ENCODE measurements around the gene SLC6A6.

The SLC6A6 gene

GRCh38 chr3:14375192-14375591, 27.2 kb upstream of the SLC6A6 start:
- H3K9ac ChIP-seq (ENCODE audit: low read length), result no peak overlapping the region
- no peaks in the 10 kb centered on the region for H3K27me3 ChIP-seq (ENCODE audit: control insufficient read depth, insufficient read depth, low read length)
- H3K27ac ChIP-seq (ENCODE audit: low read length), result no peak overlapping the region
- H3K9me3 ChIP-seq (ENCODE audit: control insufficient read depth, low read depth, low read length), result no peaks in the 10 kb centered on the region
- H3K4me3 ChIP-seq (ENCODE audit: low read length), result no peak overlapping the region
- no peaks in the 10 kb centered on the region for H3K4me1 ChIP-seq (ENCODE audit: control insufficient read depth, low read depth, low read length)
- H3K36me3 ChIP-seq (ENCODE audit: control insufficient read depth, low read depth, low read length), result no peaks in the 10 kb centered on the region

DNA sequence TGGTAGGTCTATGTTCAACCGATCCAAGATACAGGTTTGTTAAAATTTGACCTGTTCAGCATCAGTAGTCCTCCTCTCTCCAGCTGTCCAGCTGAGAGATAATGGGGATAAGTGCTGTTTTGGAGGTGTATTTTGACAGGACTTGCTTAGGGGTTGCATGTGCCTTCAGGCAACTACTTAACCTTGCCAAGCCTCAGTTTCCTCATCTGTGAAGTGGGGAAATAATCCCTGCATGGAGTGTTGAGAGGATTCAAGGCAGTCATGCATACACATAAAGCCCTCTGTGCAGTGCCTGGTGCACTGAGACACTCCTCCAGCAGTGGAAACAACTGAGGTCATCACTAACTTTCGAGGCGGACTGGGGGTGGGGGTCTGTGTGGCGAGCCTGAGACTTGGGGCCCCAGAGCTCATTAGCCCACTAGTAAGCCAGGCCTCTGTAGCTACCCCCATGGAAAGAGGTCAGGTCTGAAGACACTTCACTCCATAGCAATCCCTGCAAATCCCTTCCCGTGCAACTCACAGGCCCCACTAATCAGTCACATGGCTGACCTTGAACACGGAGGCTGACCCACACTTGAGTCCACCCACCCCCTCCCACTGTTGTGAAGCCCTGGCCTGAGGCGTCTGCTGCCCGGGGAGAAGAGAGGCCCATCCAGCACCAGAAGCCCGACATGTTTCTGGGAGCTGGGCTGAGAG, 25.9 kb upstream of the SLC6A6 start:
- H3K27ac ChIP-seq (ENCODE audit: low read length), result no peak overlapping the region
- no peak overlapping the region for H3K4me3 ChIP-seq (ENCODE audit: low read length)
- H3K4me1 ChIP-seq (ENCODE audit: control insufficient read depth, low read depth, low read length), result no peaks in the 10 kb centered on the region
- H3K36me3 ChIP-seq (ENCODE audit: control insufficient read depth, low read depth, low read length), result no peaks in the 10 kb centered on the region
- no peaks in the 10 kb centered on the region for H3K27me3 ChIP-seq (ENCODE audit: control insufficient read depth, insufficient read depth, low read length)
- H3K9me3 ChIP-seq (ENCODE audit: control insufficient read depth, low read depth, low read length), result no peaks in the 10 kb centered on the region
- H3K9ac ChIP-seq (ENCODE audit: low read length), result no peak overlapping the region

- H3K4me3 ChIP-seq (ENCODE audit: low read length), result no peak overlapping the region
- H3K9me3 ChIP-seq (ENCODE audit: control insufficient read depth, low read depth, low read length), result no peaks in the 10 kb centered on the region
- H3K36me3 ChIP-seq (ENCODE audit: control insufficient read depth, low read depth, low read length), result no peaks in the 10 kb centered on the region
- H3K4me1 ChIP-seq (ENCODE audit: control insufficient read depth, low read depth, low read length), result no peaks in the 10 kb centered on the region
- no peak overlapping the region for H3K27ac ChIP-seq (ENCODE audit: low read length)
- H3K9ac ChIP-seq (ENCODE audit: low read length), result no peak overlapping the region
- no peaks in the 10 kb centered on the region for H3K27me3 ChIP-seq (ENCODE audit: control insufficient read depth, insufficient read depth, low read length)
Measured at GRCh38 chr3:14377044-14377837, 25.2 kb upstream of the SLC6A6 start.

GRCh38 chr3:14377838-14378169, 24.6 kb upstream of the SLC6A6 start:
- Histone ChIP-seq H3K9me3 (ENCODE audit: control insufficient read depth, low read depth, low read length) (no peaks in the 10 kb centered on the region), H3K27ac (ENCODE audit: low read length) (no peak overlapping the region), H3K4me3 (ENCODE audit: low read length) (no peak overlapping the region), H3K36me3 (ENCODE audit: control insufficient read depth, low read depth, low read length) (no peaks in the 10 kb centered on the region), H3K9ac (ENCODE audit: low read length) (no peak overlapping the region), H3K4me1 (ENCODE audit: control insufficient read depth, low read depth, low read length) (no peaks in the 10 kb centered on the region), H3K27me3 (ENCODE audit: control insufficient read depth, insufficient read depth, low read length) (no peaks in the 10 kb centered on the region)

DNA sequence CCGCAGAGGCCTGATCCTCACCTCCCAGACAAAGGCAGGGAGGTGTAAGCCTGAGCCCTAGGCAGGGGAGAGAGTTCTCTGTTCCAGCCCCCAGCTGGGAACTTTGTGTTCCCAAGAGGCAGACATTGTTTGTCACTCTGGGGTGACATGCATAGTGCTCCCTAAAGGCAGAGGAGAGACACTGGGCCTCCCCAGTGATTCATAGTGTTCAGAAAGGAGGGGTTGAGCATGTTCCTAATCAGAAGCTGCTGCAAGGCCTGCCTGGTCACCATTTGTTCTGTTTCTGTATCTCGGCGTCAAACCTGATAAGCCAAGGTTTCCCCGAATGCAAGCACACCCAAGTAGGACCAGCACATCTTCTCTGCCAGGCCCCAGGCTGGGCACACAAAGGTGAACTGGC, 24.0 kb upstream of the SLC6A6 start:
- no peaks in the 10 kb centered on the region for H3K4me1 ChIP-seq (ENCODE audit: control insufficient read depth, low read depth, low read length)
- H3K36me3 ChIP-seq (ENCODE audit: control insufficient read depth, low read depth, low read length), result no peaks in the 10 kb centered on the region
- no peak overlapping the region for H3K27ac ChIP-seq (ENCODE audit: low read length)
- H3K4me3 ChIP-seq (ENCODE audit: low read length), result no peak overlapping the region
- no peaks in the 10 kb centered on the region for H3K27me3 ChIP-seq (ENCODE audit: control insufficient read depth, insufficient read depth, low read length)
- no peaks in the 10 kb centered on the region for H3K9me3 ChIP-seq (ENCODE audit: control insufficient read depth, low read depth, low read length)
- no peak overlapping the region for H3K9ac ChIP-seq (ENCODE audit: low read length)

GRCh38 chr3:14379843-14380242, 22.6 kb upstream of the SLC6A6 start:
- no peak overlapping the region for H3K9ac ChIP-seq (ENCODE audit: low read length)
- H3K27me3 ChIP-seq (ENCODE audit: control insufficient read depth, insufficient read depth, low read length), result no peaks in the 10 kb centered on the region
- no peak overlapping the region for H3K4me3 ChIP-seq (ENCODE audit: low read length)
- no peaks in the 10 kb centered on the region for H3K9me3 ChIP-seq (ENCODE audit: control insufficient read depth, low read depth, low read length)
- H3K4me1 ChIP-seq (ENCODE audit: control insufficient read depth, low read depth, low read length), result no peaks in the 10 kb centered on the region
- H3K27ac ChIP-seq (ENCODE audit: low read length), result no peak overlapping the region
- no peaks in the 10 kb centered on the region for H3K36me3 ChIP-seq (ENCODE audit: control insufficient read depth, low read depth, low read length)

GRCh38 chr3:14386254-14386653, 16.2 kb upstream of the SLC6A6 start:
- H3K27ac ChIP-seq (ENCODE audit: low read length), result no peak overlapping the region

GRCh38 chr3:14388201-14388600, 14.2 kb upstream of the SLC6A6 start:
- Histone ChIP-seq H3K27ac (ENCODE audit: low read length) (no peak overlapping the region), H3K4me1 (ENCODE audit: control insufficient read depth, low read depth, low read length) (no peaks in the 10 kb centered on the region), H3K9ac (ENCODE audit: low read length) (no peak overlapping the region), H3K27me3 (ENCODE audit: control insufficient read depth, insufficient read depth, low read length) (no peaks in the 10 kb centered on the region), H3K9me3 (ENCODE audit: control insufficient read depth, low read depth, low read length) (no peaks in the 10 kb centered on the region), H3K36me3 (ENCODE audit: control insufficient read depth, low read depth, low read length) (no peaks in the 10 kb centered on the region), H3K4me3 (ENCODE audit: low read length) (no peak overlapping the region)

More at GRCh38 chr3:14386254-14386653, 16.2 kb upstream of the SLC6A6 start:
- Histone ChIP-seq H3K9me3 (ENCODE audit: control insufficient read depth, low read depth, low read length) (no peaks in the 10 kb centered on the region), H3K4me3 (ENCODE audit: low read length) (no peak overlapping the region), H3K4me1 (ENCODE audit: control insufficient read depth, low read depth, low read length) (no peaks in the 10 kb centered on the region), H3K27me3 (ENCODE audit: control insufficient read depth, insufficient read depth, low read length) (no peaks in the 10 kb centered on the region), H3K36me3 (ENCODE audit: control insufficient read depth, low read depth, low read length) (no peaks in the 10 kb centered on the region), H3K9ac (ENCODE audit: low read length) (no peak overlapping the region)

DNA sequence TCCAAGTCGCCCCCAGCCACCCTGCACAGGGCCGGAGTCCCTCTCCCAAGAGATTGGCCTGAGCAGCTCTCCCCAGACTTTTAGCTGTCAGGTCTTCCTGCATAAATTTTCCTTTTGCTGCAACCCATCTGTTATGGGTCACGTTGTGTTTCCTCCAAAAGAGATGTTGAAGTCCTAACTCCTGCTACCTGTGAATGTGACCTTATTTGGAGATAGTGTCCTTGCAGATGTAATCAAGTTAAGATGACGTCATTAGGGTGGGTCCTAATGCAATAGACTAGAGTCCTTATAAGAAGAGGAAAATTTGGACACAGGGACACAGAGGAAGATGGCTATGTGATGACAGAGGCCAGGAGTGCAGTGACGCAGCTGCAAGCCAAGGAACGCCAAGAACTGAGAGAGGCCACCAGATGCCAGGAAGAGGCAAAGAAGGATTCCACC, 13.2 kb upstream of the SLC6A6 start:
- Histone ChIP-seq H3K9me3 (ENCODE audit: control insufficient read depth, low read depth, low read length) (no peaks in the 10 kb centered on the region), H3K36me3 (ENCODE audit: control insufficient read depth, low read depth, low read length) (no peaks in the 10 kb centered on the region), H3K4me3 (ENCODE audit: low read length) (no peak overlapping the region), H3K4me1 (ENCODE audit: control insufficient read depth, low read depth, low read length) (peaks cover 3% of the 10 kb centered on the region), H3K27me3 (ENCODE audit: control insufficient read depth, insufficient read depth, low read length) (no peaks in the 10 kb centered on the region), H3K27ac (ENCODE audit: low read length) (no peak overlapping the region), H3K9ac (ENCODE audit: low read length) (no peak overlapping the region)

DNA sequence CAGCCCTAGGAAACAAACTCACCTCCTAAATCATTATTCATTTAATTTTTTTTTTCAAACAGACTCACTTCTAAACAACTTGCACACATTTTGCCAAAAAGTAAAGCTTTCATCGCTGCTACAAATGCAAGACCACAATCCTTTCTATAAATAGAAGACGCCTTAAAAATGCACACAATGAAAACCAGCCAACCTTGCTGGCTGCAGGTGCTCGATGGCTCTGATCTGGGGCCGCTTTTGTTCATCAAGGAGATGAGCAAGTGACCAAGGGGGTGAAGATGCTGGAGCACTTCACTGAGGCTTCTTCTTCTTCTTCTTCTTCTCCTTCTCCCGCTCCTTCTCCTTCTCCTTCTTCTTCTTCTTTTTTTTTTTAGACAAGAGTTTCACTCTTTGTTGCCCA, 12.7 kb upstream of the SLC6A6 start:
- H3K4me3 ChIP-seq (ENCODE audit: low read length), result no peak overlapping the region
- no peaks in the 10 kb centered on the region for H3K9me3 ChIP-seq (ENCODE audit: control insufficient read depth, low read depth, low read length)
- H3K36me3 ChIP-seq (ENCODE audit: control insufficient read depth, low read depth, low read length), result no peaks in the 10 kb centered on the region
- peaks cover 3% of the 10 kb centered on the region for H3K4me1 ChIP-seq (ENCODE audit: control insufficient read depth, low read depth, low read length)
- H3K9ac ChIP-seq (ENCODE audit: low read length), result no peak overlapping the region
- no peak overlapping the region for H3K27ac ChIP-seq (ENCODE audit: low read length)
- no peaks in the 10 kb centered on the region for H3K27me3 ChIP-seq (ENCODE audit: control insufficient read depth, insufficient read depth, low read length)

- Histone ChIP-seq H3K36me3 (ENCODE audit: control insufficient read depth, low read depth, low read length) (no peaks in the 10 kb centered on the region), H3K4me3 (ENCODE audit: low read length) (no peak overlapping the region), H3K4me1 (ENCODE audit: control insufficient read depth, low read depth, low read length) (peaks cover 3% of the 10 kb centered on the region), H3K9ac (ENCODE audit: low read length) (no peak overlapping the region), H3K27me3 (ENCODE audit: control insufficient read depth, insufficient read depth, low read length) (no peaks in the 10 kb centered on the region), H3K9me3 (ENCODE audit: control insufficient read depth, low read depth, low read length) (no peaks in the 10 kb centered on the region), H3K27ac (ENCODE audit: low read length) (no peak overlapping the region)
Measured at GRCh38 chr3:14391033-14391432, 11.4 kb upstream of the SLC6A6 start.

DNA sequence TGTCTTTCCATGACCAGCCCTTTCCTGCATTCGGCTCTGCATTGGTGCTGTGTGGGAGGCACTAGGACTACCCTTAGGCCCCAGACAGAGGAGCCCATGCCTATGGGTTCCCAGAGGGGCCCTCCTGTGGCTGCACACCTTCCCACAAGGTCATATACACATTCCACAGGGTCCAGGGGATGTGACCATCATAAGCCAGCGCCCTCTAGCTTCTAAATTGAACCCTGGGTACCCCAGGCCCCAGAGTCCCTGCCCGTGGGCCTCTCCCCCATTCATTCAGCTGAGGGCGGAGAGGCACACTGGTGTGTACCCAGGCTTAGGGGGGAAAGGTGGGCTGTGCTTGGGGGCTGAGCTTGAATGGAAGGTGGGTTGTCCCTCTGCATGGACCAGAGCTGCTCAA, 10.2 kb upstream of the SLC6A6 start:
- Histone ChIP-seq H3K4me1 (ENCODE audit: control insufficient read depth, low read depth, low read length) (peaks cover 3% of the 10 kb centered on the region), H3K9me3 (ENCODE audit: control insufficient read depth, low read depth, low read length) (no peaks in the 10 kb centered on the region), H3K27ac (ENCODE audit: low read length) (no peak overlapping the region), H3K27me3 (ENCODE audit: control insufficient read depth, insufficient read depth, low read length) (no peaks in the 10 kb centered on the region), H3K36me3 (ENCODE audit: control insufficient read depth, low read depth, low read length) (no peaks in the 10 kb centered on the region), H3K9ac (ENCODE audit: low read length) (no peak overlapping the region), H3K4me3 (ENCODE audit: low read length) (no peak overlapping the region)
